K562 (cell line): Measurements from ENCODE around the gene SLC25A1. TPM values are rescaled to one million over a fixed set of nuclear protein-coding genes. Genes with fewer than 3 reads are reported as not detected.

Source experiments
- MCM5 ChIP-seq: fragments of 450-650 bp; IDR thresholded peaks from 2 replicates; pipeline ENCODE4 v1.6.1; 2016; ENCODE audit warnings: low read depth
- MEF2A ChIP-seq: IDR thresholded peaks from 2 replicates; pipeline ENCODE4 v1.6.1; 2011; ENCODE audit warnings: low read depth, mild to moderate bottlenecking, low read length, moderate library complexity; ENCODE audit not compliant: control insufficient read depth
- NEUROD1 ChIP-seq: fragments of 150-350 bp; IDR thresholded peaks from 2 replicates; pipeline ENCODE4 v1.6.1; 2014; ENCODE audit warnings: borderline replicate concordance, low read length, low read depth; ENCODE audit not compliant: partially characterized antibody
- NR4A1 ChIP-seq, 2 experiments: fragments of 250-450 bp in 1 of 2; fragments of 450-650 bp in 1 of 2; sonication (Bioruptor Pico) in 1 of 2; IDR thresholded peaks; 2 replicates each; pipeline versions ENCODE4 v1.4.0 to v1.6.1; 2016 to 2020; ENCODE audit warnings: mild to moderate bottlenecking in 2 of 2, missing compliant biosample characterization in 1 of 2, missing genetic modification characterization in 1 of 2, moderate library complexity in 1 of 2
- TSC22D4 ChIP-seq: fragments of 450-650 bp; IDR thresholded peaks from 2 replicates; pipeline ENCODE4 v1.6.1; 2016; ENCODE audit warnings: missing genetic modification characterization, missing biosample characterization, control low read depth
- polyA plus RNA-seq, 8 experiments: library from polyadenylated mRNA; depleted of rRNA in 4 of 8; stranded (reverse) in 5 of 8; unstranded in 3 of 8; fragments of >200 nt; fragmentation: Nextera tagmentation in 2 of 8; fragmentation: Illumina TruSeq in 1 of 8; extraction: Ambion mirVana in 2 of 8; extraction: Trizol in 1 of 8; gene quantifications; 2 replicates each; pipeline versions ENCODE4 v1.2.1 to v1.2.3, GENCODE V29; 2011 to 2014; ENCODE audit warnings: inconsistent platforms in 1 of 8, missing spikeins in 1 of 8
- total RNA-seq, 7 experiments: library from RNA; depleted of rRNA in 6 of 7; stranded (reverse); fragments of >200 nt in 6 of 7; fragmentation: Illumina TruSeq in 2 of 7; extraction: Trizol in 2 of 7; gene quantifications; 2 replicates each; pipeline versions ENCODE4 v1.2.1 to v1.2.3, GENCODE V29; 2011 to 2021; ENCODE audit warnings: low replicate concordance in 1 of 7
- TF ChIP-seq, protein P1 (sequence below): fragments of 450-650 bp; IDR thresholded peaks from 2 replicates; pipeline ENCODE4 v1.6.1; 2014; ENCODE audit warnings: low read depth, mild to moderate bottlenecking, moderate library complexity, borderline replicate concordance
- TF ChIP-seq, protein P2 (sequence below), 2 experiments: IDR thresholded peaks in 1 of 2; conservative IDR thresholded peaks in 1 of 2; 2 replicates each; pipeline ENCODE4 v1.6.1; 2016; ENCODE audit warnings: low read depth in 2 of 2, mild to moderate bottlenecking in 1 of 2, missing compliant biosample characterization in 1 of 2, missing genetic modification characterization in 1 of 2, moderate library complexity in 1 of 2
- TF ChIP-seq, protein P3 (sequence below), 3 experiments: fragments of 200-800 bp in 1 of 3; fragments of 250-450 bp in 1 of 3; fragments of 450-650 bp in 1 of 3; sonication (Bioruptor Pico) in 1 of 3; sonication (Bioruptor generic) in 1 of 3; formaldehyde crosslinking in 1 of 3; IDR thresholded peaks; 2 replicates each; pipeline versions ENCODE4 v1.6.1 to v1.8.0; 2016 to 2022; ENCODE audit warnings: mild to moderate bottlenecking in 2 of 3, missing genetic modification characterization in 2 of 3, missing compliant biosample characterization in 1 of 3, moderate library complexity in 1 of 3
- TF ChIP-seq, protein P4 (sequence below): fragments of 250-450 bp; sonication (Bioruptor Pico); IDR thresholded peaks from 2 replicates; pipeline ENCODE4 v1.9.0; 2021; ENCODE audit warnings: mild to moderate bottlenecking, inconsistent platforms

The SLC25A1 gene
- total and polyA plus RNA-seq, 9 of the 15 experiments (the other 6 are each of a cell fraction or from before 2014, with no cell fraction given) = 11.0 to 408 (median 110) TPM

GRCh38 chr22:19174106-19175025 is 4.2 kb downstream of the SLC25A1 start (continued):
- TF ChIP-seq, protein P1, sequence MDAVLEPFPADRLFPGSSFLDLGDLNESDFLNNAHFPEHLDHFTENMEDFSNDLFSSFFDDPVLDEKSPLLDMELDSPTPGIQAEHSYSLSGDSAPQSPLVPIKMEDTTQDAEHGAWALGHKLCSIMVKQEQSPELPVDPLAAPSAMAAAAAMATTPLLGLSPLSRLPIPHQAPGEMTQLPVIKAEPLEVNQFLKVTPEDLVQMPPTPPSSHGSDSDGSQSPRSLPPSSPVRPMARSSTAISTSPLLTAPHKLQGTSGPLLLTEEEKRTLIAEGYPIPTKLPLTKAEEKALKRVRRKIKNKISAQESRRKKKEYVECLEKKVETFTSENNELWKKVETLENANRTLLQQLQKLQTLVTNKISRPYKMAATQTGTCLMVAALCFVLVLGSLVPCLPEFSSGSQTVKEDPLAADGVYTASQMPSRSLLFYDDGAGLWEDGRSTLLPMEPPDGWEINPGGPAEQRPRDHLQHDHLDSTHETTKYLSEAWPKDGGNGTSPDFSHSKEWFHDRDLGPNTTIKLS = no peak
- TF ChIP-seq, protein P2, sequence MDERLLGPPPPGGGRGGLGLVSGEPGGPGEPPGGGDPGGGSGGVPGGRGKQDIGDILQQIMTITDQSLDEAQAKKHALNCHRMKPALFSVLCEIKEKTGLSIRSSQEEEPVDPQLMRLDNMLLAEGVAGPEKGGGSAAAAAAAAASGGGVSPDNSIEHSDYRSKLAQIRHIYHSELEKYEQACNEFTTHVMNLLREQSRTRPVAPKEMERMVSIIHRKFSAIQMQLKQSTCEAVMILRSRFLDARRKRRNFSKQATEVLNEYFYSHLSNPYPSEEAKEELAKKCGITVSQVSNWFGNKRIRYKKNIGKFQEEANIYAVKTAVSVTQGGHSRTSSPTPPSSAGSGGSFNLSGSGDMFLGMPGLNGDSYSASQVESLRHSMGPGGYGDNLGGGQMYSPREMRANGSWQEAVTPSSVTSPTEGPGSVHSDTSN (CRISPR knock-in tag; IDR thresholded peaks at IDR 0.05; ENCODE audit: low read depth) = no peak
- TF ChIP-seq, protein P2 (tag; conservative IDR thresholded peaks at IDR 0.05; ENCODE audit: low read depth) = no peak
- no peak for TF ChIP-seq MEF2A
- no peak; the same call in 1 of the 2 replicates for TF ChIP-seq NR4A1 (CRISPR knock-in tag; IDR thresholded peaks at IDR 0.05)
- no peak for TF ChIP-seq NR4A1 (tag; IDR thresholded peaks at IDR 0.05)
- TF ChIP-seq, protein P3, sequence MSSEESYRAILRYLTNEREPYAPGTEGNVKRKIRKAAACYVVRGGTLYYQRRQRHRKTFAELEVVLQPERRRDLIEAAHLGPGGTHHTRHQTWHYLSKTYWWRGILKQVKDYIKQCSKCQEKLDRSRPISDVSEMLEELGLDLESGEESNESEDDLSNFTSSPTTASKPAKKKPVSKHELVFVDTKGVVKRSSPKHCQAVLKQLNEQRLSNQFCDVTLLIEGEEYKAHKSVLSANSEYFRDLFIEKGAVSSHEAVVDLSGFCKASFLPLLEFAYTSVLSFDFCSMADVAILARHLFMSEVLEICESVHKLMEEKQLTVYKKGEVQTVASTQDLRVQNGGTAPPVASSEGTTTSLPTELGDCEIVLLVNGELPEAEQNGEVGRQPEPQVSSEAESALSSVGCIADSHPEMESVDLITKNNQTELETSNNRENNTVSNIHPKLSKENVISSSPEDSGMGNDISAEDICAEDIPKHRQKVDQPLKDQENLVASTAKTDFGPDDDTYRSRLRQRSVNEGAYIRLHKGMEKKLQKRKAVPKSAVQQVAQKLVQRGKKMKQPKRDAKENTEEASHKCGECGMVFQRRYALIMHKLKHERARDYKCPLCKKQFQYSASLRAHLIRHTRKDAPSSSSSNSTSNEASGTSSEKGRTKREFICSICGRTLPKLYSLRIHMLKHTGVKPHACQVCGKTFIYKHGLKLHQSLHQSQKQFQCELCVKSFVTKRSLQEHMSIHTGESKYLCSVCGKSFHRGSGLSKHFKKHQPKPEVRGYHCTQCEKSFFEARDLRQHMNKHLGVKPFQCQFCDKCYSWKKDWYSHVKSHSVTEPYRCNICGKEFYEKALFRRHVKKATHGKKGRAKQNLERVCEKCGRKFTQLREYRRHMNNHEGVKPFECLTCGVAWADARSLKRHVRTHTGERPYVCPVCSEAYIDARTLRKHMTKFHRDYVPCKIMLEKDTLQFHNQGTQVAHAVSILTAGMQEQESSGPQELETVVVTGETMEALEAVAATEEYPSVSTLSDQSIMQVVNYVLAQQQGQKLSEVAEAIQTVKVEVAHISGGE (CRISPR knock-in tag; IDR thresholded peaks at IDR 0.05) = no peak
- TF ChIP-seq TSC22D4 = no peak
- TF ChIP-seq, protein P4, sequence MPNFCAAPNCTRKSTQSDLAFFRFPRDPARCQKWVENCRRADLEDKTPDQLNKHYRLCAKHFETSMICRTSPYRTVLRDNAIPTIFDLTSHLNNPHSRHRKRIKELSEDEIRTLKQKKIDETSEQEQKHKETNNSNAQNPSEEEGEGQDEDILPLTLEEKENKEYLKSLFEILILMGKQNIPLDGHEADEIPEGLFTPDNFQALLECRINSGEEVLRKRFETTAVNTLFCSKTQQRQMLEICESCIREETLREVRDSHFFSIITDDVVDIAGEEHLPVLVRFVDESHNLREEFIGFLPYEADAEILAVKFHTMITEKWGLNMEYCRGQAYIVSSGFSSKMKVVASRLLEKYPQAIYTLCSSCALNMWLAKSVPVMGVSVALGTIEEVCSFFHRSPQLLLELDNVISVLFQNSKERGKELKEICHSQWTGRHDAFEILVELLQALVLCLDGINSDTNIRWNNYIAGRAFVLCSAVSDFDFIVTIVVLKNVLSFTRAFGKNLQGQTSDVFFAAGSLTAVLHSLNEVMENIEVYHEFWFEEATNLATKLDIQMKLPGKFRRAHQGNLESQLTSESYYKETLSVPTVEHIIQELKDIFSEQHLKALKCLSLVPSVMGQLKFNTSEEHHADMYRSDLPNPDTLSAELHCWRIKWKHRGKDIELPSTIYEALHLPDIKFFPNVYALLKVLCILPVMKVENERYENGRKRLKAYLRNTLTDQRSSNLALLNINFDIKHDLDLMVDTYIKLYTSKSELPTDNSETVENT (CRISPR knock-in tag) = no peak
- no peak for TF ChIP-seq MCM5
- peak; percentile 36 for TF ChIP-seq NEUROD1
